Kidney (tissue), 14 donors: ENCODE results near the gene SCYGR4. TPM values are rescaled to one million over a fixed set of nuclear protein-coding genes. Genes with fewer than 3 reads are reported as not detected.

Experiments used
- DNase-seq, 5 donors: peaks; one replicate each; pipeline ENCODE4 v3.0.0-alpha.2; 2013 to 2020
- FAIRE-seq: peaks from 2 replicates; lab custom pipeline; 2012; peaks lifted over from hg19 to GRCh38; lab: Jason Lieb, UNC
- H3K27ac ChIP-seq, 2 donors: one replicate each; pipeline ENCODE4 v1.7.0; 2013; ENCODE audit warnings: low read depth in 2 of 2, low read length in 2 of 2, inconsistent platforms in 1 of 2
- H3K27me3 ChIP-seq: one replicate; pipeline ENCODE4 v1.7.1; 2013; ENCODE audit warnings: low read length, inconsistent platforms; ENCODE audit not compliant: control insufficient read depth, insufficient read depth
- H3K36me3 ChIP-seq, 3 donors: one replicate each; pipeline versions ENCODE4 v1.7.0 to v1.7.1; 2013; ENCODE audit warnings: low read length in 3 of 3, control low read depth in 1 of 3, inconsistent platforms in 1 of 3; ENCODE audit not compliant: insufficient read depth in 3 of 3, control insufficient read depth in 2 of 3
- H3K4me1 ChIP-seq, 3 donors: one replicate each; pipeline versions ENCODE4 v1.7.0 to v1.7.1; 2013; ENCODE audit warnings: low read length in 3 of 3, inconsistent platforms in 1 of 3, low read depth in 1 of 3; ENCODE audit not compliant: control insufficient read depth in 2 of 3, insufficient read depth in 2 of 3
- H3K4me3 ChIP-seq, 3 donors: one replicate each; pipeline versions ENCODE4 v1.7.0 to v1.8.1; 2013; ENCODE audit warnings: low read length in 3 of 3, control low read depth in 1 of 3, inconsistent platforms in 1 of 3
- H3K9ac ChIP-seq, 3 donors: one replicate each; pipeline versions ENCODE4 v1.7.0 to v1.7.1; 2013; ENCODE audit warnings: low read length in 3 of 3, control low read depth in 1 of 3, inconsistent platforms in 1 of 3
- H3K9me3 ChIP-seq, 3 donors: one replicate each; pipeline versions ENCODE4 v1.7.0 to v1.7.1; 2013; ENCODE audit warnings: low read length in 3 of 3, control low read depth in 1 of 3, inconsistent platforms in 1 of 3; ENCODE audit not compliant: control insufficient read depth in 2 of 3, insufficient read depth in 1 of 3
- CTCF ChIP-seq: IDR thresholded peaks from 3 replicates; pipeline ENCODE4 v1.5.1; 2012; ENCODE audit warnings: mild to moderate bottlenecking, moderate library complexity, borderline replicate concordance; ENCODE audit not compliant: insufficient read depth; ENCODE audit errors: extremely low read depth
- intact Hi-C: fragments of 100-400 bp; cut with DNase I; formaldehyde crosslinking; loops from one replicate; pipeline ENCODE4 v1.11.1; 2022
- polyA plus RNA-seq: library from polyadenylated mRNA; stranded (reverse); fragments of 350-450 nt; fragmentation: Illumina TruSeq; extraction: RNeasy Lipid Tissue Mini Kit (QIAGEN cat#74804); gene quantifications from one replicate; pipeline ENCODE4 v1.2.3, GENCODE V29; 2014; ENCODE audit warnings: low read depth, low replicate concordance; ENCODE audit not compliant: insufficient read depth
- total RNA-seq: library from RNA; stranded (reverse); fragmentation: NEBNext Ultra II Directional; extraction: Animal tissue kit (Norgen Biotek cat#: 25700); gene quantifications from one replicate; pipeline ENCODE4 v1.2.1, GENCODE V29; 2021
- donor health status: control.
- donor health status: control.
- donor health status: control.
- donor health status: control.
- donor health status: control.
- donor health status: DM: yes; HTN: yes; CAD: no.
- donor health status: Normal renal cell carcinoma (clear cell type).

The SCYGR4 gene
- total and polyA plus RNA-seq, 2 donors from 2014 or later, result not detected

GRCh38 chr2:227576110-227576509 is 41.2 kb upstream of the SCYGR4 start:
- Histone ChIP-seq H3K27ac (no peak overlapping the region), H3K4me1 (no peaks in the 10 kb centered on the region), H3K4me3 (no peak overlapping the region), H3K9me3 (no peaks in the 10 kb centered on the region), H3K27me3 (no peaks in the 10 kb centered on the region), H3K9ac (no peak overlapping the region), H3K36me3 (no peaks in the 10 kb centered on the region)
- no peak for TF ChIP-seq CTCF
- intact Hi-C loops, result no loop called here
- FAIRE-seq (no peak), DNase-seq (no peak)

GRCh38 chr2:227576812-227577211 is 40.5 kb upstream of the SCYGR4 start:
- DNase-seq (no peak), FAIRE-seq (no peak)
- Histone ChIP-seq H3K27me3 (no peaks in the 10 kb centered on the region), H3K4me3 (no peak overlapping the region), H3K9ac (no peak overlapping the region), H3K9me3 (no peaks in the 10 kb centered on the region), H3K27ac (no peak overlapping the region), H3K36me3 (no peaks in the 10 kb centered on the region), H3K4me1 (no peaks in the 10 kb centered on the region)
- no peak for TF ChIP-seq CTCF
- intact Hi-C loops, result no loop called here

- no peaks in the 10 kb centered on the region for H3K36me3 ChIP-seq
- intact Hi-C loops, result no loop called here
- no peaks in the 10 kb centered on the region for H3K9me3 ChIP-seq
- no peak for TF ChIP-seq CTCF
- no peak overlapping the region for H3K27ac ChIP-seq
- H3K4me3 ChIP-seq, result no peak overlapping the region
- DNase-seq (no peak), FAIRE-seq (no peak)
- H3K9ac ChIP-seq, result no peak overlapping the region
- H3K4me1 ChIP-seq, result no peaks in the 10 kb centered on the region
- H3K27me3 ChIP-seq, result no peaks in the 10 kb centered on the region
Observed at GRCh38 chr2:227577555-227577954, 39.7 kb upstream of the SCYGR4 start.

GRCh38 chr2:227578642-227579041 is 38.7 kb upstream of the SCYGR4 start:
- Histone ChIP-seq H3K4me3 (no peak overlapping the region), H3K9ac (no peak overlapping the region), H3K9me3 (no peaks in the 10 kb centered on the region), H3K27ac (no peak overlapping the region), H3K4me1 (no peaks in the 10 kb centered on the region), H3K27me3 (no peaks in the 10 kb centered on the region), H3K36me3 (no peaks in the 10 kb centered on the region)
- intact Hi-C loops, result no loop called here
- DNase-seq, result peak in 1 of 5 donors; percentile 10
- TF ChIP-seq CTCF, result no peak
- no peak for FAIRE-seq
